ENCODE measurements around the gene IPO7. TPM values are rescaled to one million over a fixed set of nuclear protein-coding genes. Genes with fewer than 3 reads are reported as not detected.
A peak's percentile ranks its signal among the peaks of the same experiment; 100 is the strongest.

IPO7 gene
- total RNA-seq, 1 donor from 2014 or later, result 126 TPM

DNA sequence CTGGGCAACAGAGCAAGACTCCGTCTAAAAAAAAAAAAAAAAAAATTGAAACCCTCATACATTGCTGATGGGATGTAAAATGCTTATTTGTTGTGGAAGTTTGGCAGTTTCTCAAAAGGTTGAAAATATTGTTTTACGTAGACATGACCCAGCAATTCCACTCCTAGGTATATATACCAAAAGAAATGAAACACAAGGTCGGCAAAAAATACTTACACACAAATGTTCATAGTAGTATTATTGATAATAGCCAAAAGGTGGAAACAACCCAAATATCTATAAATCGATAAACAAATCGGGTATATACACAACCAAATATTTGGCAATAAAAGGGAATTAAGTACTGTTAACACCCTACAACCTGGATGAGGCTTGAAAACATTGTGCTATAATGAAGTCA, 71.3 kb downstream of the IPO7 start:
- Histone ChIP-seq H3K27me3 (ENCODE audit: low read depth) (no peaks in the 10 kb centered on the region), H3K4me3 (no peak overlapping the region), H3K4me1 (peaks cover 5% of the 10 kb centered on the region), H3K36me3 (no peaks in the 10 kb centered on the region), H3K27ac (no peak overlapping the region), H3K9me3 (peaks cover 11% of the 10 kb centered on the region)
- no peak for DNase-seq
- no peak for ATAC-seq
- TF ChIP-seq CTCF (IDR thresholded peaks at IDR 0.05), result no peak
- intact Hi-C loops (cut with DNase I), result no loop called here

- DNase-seq (no peak), ATAC-seq (peak in 1 of 2 donors; percentile 2)
- no peak for TF ChIP-seq CTCF (IDR thresholded peaks at IDR 0.05)
- Histone ChIP-seq H3K4me1 (peaks cover 23% of the 10 kb centered on the region), H3K9me3 (no peaks in the 10 kb centered on the region), H3K27me3 (ENCODE audit: low read depth) (no peaks in the 10 kb centered on the region), H3K36me3 (no peaks in the 10 kb centered on the region), H3K4me3 (peak overlapping the region; percentile 90), H3K27ac (peak overlapping the region; percentile 99)
- intact Hi-C loops (cut with DNase I), result no loop called here
Observed at GRCh38 chr11:9459667-9460321, 75.3 kb downstream of the IPO7 start.

- peak within 1 kb of the TSS; percentile 99 for H3K27ac ChIP-seq
- intact Hi-C loops (cut with DNase I), result no loop called here
- peak; percentile 100 for DNase-seq
Observed at GRCh38 chr11:9460322-9461062, 76.0 kb downstream of the IPO7 start, which contains the start of gene ZNF143. Gene ZNF143 (plus strand): TSS chr11:9461012. CDS start chr11:9471309, 10,297 bp downstream.

GRCh38 chr11:9461063-9461759, 76.8 kb downstream of the IPO7 start:
- intact Hi-C loops (cut with DNase I), result no loop called here
- no peaks in the 10 kb centered on the region for H3K36me3 ChIP-seq
- peak; percentile 88 for DNase-seq
- H3K27me3 ChIP-seq (ENCODE audit: low read depth), result no peaks in the 10 kb centered on the region
- ATAC-seq, result peak; percentile 84 to 85
- peak overlapping the region; percentile 99 for H3K27ac ChIP-seq
- peak overlapping the region; percentile 81 for H3K4me3 ChIP-seq
- no peak for TF ChIP-seq CTCF (IDR thresholded peaks at IDR 0.05)
- H3K9me3 ChIP-seq, result no peaks in the 10 kb centered on the region
- peaks cover 23% of the 10 kb centered on the region for H3K4me1 ChIP-seq

More at GRCh38 chr11:9460322-9461062, 76.0 kb downstream of the IPO7 start, which contains the start of gene ZNF143:
- no peak for TF ChIP-seq CTCF (IDR thresholded peaks at IDR 0.05)
- peaks cover 23% of the 10 kb centered on the region for H3K4me1 ChIP-seq
- no peaks in the 10 kb centered on the region for H3K27me3 ChIP-seq (ENCODE audit: low read depth)
- ATAC-seq, result peak; percentile 96 to 98
- no peaks in the 10 kb centered on the region for H3K9me3 ChIP-seq
- peak within 1 kb of the TSS; percentile 90 for H3K4me3 ChIP-seq
- no peaks in the 10 kb centered on the region for H3K36me3 ChIP-seq

GRCh38 chr11:9461760-9462134, 77.3 kb downstream of the IPO7 start:
- DNase-seq (no peak), ATAC-seq (no peak)
- Histone ChIP-seq H3K27ac (peak overlapping the region; percentile 99), H3K27me3 (ENCODE audit: low read depth) (no peaks in the 10 kb centered on the region), H3K4me3 (peak overlapping the region; percentile 81), H3K9me3 (no peaks in the 10 kb centered on the region), H3K36me3 (no peaks in the 10 kb centered on the region), H3K4me1 (peaks cover 23% of the 10 kb centered on the region)
- intact Hi-C loops (cut with DNase I), result no loop called here
- no peak for TF ChIP-seq CTCF (IDR thresholded peaks at IDR 0.05)

Data from lower lobe of right lung (tissue), 2 donors.